DOHH2 (cell line): ENCODE measurements around the gene CASP8.

ENCODE experiments used
- H3F3A ChIP-seq: fragments of 200-600 bp; sonication (generic), shearing (Covaris generic); 2 replicates; pipeline ENCODE4 v1.6.0; 2016; ENCODE audit warnings: antibody characterized with exemption, mild to moderate bottlenecking; ENCODE audit not compliant: control insufficient read depth, insufficient read depth
- H3K27ac ChIP-seq: fragments of 200-600 bp; sonication (generic); 2 replicates; pipeline ENCODE4 v1.5.1; 2014; ENCODE audit warnings: low read depth, mild to moderate bottlenecking, low read length, moderate library complexity
- H3K27me3 ChIP-seq: fragments of 200-600 bp; sonication (generic); 2 replicates; pipeline ENCODE4 v1.6.1; 2014; ENCODE audit warnings: mild to moderate bottlenecking, low read length, mixed read lengths; ENCODE audit not compliant: control insufficient read depth
- H3K36me3 ChIP-seq: fragments of 200-600 bp; sonication (generic); 2 replicates; pipeline ENCODE4 v1.6.1; 2014; ENCODE audit warnings: mild to moderate bottlenecking, low read length, moderate library complexity, mixed read lengths; ENCODE audit not compliant: control insufficient read depth
- H3K4me1 ChIP-seq: fragments of 200-600 bp; sonication (generic); 2 replicates; pipeline ENCODE4 v1.6.1; 2014; ENCODE audit warnings: mild to moderate bottlenecking, low read length, mixed read lengths; ENCODE audit not compliant: control insufficient read depth
- H3K4me2 ChIP-seq: fragments of 200-600 bp; sonication (generic); 2 replicates; pipeline ENCODE4 v1.6.0; 2014; ENCODE audit warnings: mild to moderate bottlenecking, low read length, moderate library complexity
- H3K4me3 ChIP-seq: fragments of 200-600 bp; sonication (generic); 2 replicates; pipeline ENCODE4 v1.5.1; 2014; ENCODE audit warnings: mild to moderate bottlenecking, low read length, mixed read lengths
- H3K79me2 ChIP-seq: fragments of 200-600 bp; sonication (generic); 2 replicates; pipeline ENCODE4 v1.6.1; 2014; ENCODE audit warnings: mild to moderate bottlenecking, low read length, mixed read lengths; ENCODE audit not compliant: control insufficient read depth
- H3K9me2 ChIP-seq: fragments of 200-600 bp; sonication (generic); replicated peaks from 2 replicates; pipeline ENCODE4 v1.6.1; 2014; ENCODE audit warnings: mild to moderate bottlenecking, low read length, mixed read lengths; ENCODE audit not compliant: control insufficient read depth
- H3K9me3 ChIP-seq: fragments of 200-600 bp; sonication (generic); 2 replicates; pipeline ENCODE4 v1.6.1; 2014; ENCODE audit warnings: antibody characterized with exemption, low read length, mixed read lengths; ENCODE audit not compliant: control insufficient read depth, insufficient read depth
- H4K20me1 ChIP-seq: fragments of 200-600 bp; sonication (generic); 2 replicates; pipeline ENCODE4 v1.6.0; 2014; ENCODE audit warnings: low read depth, mild to moderate bottlenecking, antibody characterized with exemption, low read length, moderate library complexity; ENCODE audit not compliant: control insufficient read depth, insufficient read depth
- EZH2phosphoT487 ChIP-seq: fragments of 200-600 bp; sonication (generic); IDR thresholded peaks from 2 replicates; pipeline ENCODE4 v1.6.1; 2017; ENCODE audit warnings: borderline replicate concordance, mild to moderate bottlenecking, antibody characterized with exemption, low read length, moderate library complexity, mixed read lengths
- TF ChIP-seq, protein P1 (sequence below): fragments of 200-600 bp; sonication (generic); IDR thresholded peaks from one replicate; pipeline ENCODE4 v1.5.1; 2014; ENCODE audit warnings: antibody characterized with exemption, mild to moderate bottlenecking, low read depth, low read length; ENCODE audit not compliant: poor library complexity, severe bottlenecking

Gene CASP8

DNA sequence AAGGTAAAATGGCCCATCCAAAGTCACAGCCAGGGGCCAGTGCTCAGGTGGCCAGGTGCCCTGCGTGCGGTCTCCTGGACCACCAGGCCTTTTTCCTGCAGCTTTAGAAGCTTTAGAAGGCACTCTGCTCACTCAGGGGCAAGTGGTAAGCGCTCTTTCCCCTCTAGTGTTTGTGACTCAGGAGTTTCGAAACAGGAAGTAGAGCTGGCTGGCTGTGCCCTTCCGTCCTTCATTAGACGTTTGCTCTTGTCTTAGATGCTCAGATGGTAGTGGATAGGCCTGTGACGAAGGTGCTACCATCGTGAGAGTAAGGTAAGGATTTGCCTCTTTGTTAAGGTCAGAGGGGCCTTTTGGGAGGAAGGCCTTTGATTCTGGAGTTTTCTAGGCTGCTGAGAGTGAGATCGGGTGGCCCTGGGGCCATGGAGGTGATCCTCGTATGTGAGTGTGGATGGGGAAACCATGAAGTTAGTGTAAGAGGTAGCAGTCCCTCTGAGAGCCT lies at the start of gene CASP8:
CASP8 (plus strand) TSS at position 235 of the 499 bp plus-strand sequence. CDS start 5,951 bp downstream, outside the sequence.
- peak within 1 kb of the TSS; percentile 90 for H3K27ac ChIP-seq
- peaks cover 52% of the 10 kb centered on the region for H3K4me1 ChIP-seq
- H3F3A ChIP-seq = peaks cover 22% of the 10 kb centered on the region
- TF ChIP-seq, protein P1, sequence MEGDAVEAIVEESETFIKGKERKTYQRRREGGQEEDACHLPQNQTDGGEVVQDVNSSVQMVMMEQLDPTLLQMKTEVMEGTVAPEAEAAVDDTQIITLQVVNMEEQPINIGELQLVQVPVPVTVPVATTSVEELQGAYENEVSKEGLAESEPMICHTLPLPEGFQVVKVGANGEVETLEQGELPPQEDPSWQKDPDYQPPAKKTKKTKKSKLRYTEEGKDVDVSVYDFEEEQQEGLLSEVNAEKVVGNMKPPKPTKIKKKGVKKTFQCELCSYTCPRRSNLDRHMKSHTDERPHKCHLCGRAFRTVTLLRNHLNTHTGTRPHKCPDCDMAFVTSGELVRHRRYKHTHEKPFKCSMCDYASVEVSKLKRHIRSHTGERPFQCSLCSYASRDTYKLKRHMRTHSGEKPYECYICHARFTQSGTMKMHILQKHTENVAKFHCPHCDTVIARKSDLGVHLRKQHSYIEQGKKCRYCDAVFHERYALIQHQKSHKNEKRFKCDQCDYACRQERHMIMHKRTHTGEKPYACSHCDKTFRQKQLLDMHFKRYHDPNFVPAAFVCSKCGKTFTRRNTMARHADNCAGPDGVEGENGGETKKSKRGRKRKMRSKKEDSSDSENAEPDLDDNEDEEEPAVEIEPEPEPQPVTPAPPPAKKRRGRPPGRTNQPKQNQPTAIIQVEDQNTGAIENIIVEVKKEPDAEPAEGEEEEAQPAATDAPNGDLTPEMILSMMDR = no peak
- TF ChIP-seq EZH2phosphoT487 = no peak
- no peaks in the 10 kb centered on the region for H3K9me2 ChIP-seq
- peak within 1 kb of the TSS; percentile 88 for H3K4me3 ChIP-seq
- H3K36me3 ChIP-seq = peaks cover 4% of the 10 kb centered on the region; the same call in 1 of the 2 replicates
- H3K79me2 ChIP-seq = peaks cover 58% of the 10 kb centered on the region
- peaks cover 3% of the 10 kb centered on the region for H4K20me1 ChIP-seq
- no peaks in the 10 kb centered on the region for H3K9me3 ChIP-seq
- peak within 1 kb of the TSS; percentile 93 for H3K4me2 ChIP-seq
- no peaks in the 10 kb centered on the region for H3K27me3 ChIP-seq

DNA sequence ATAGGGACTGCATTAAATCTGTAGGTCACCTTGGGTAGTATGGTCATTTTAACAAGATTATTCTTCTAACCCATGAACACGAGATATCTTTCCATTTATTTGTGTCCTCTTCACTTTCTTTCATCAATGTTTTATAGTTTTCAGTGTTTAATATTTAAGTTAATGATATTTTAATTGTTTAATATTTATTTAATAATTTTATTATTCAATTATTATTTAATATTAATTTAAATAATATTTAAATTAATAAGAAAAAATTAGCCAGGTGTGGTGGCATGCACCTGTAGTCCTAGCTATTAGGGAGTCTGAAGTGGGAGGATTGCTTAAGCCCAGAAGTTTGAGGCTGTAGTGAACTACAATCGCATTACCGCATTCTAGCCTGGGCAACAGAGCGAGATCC lies 44.4 kb upstream of the CASP8 start:
- no peaks in the 10 kb centered on the region for H3K9me3 ChIP-seq
- TF ChIP-seq EZH2phosphoT487 = no peak
- TF ChIP-seq, protein P1 = no peak
- no peaks in the 10 kb centered on the region for H3K36me3 ChIP-seq
- H3K27ac ChIP-seq = no peak overlapping the region
- H3K4me3 ChIP-seq = no peak overlapping the region
- no peaks in the 10 kb centered on the region for H3F3A ChIP-seq
- H3K4me2 ChIP-seq = no peak overlapping the region
- H3K27me3 ChIP-seq = peaks cover 45% of the 10 kb centered on the region
- H3K79me2 ChIP-seq = no peaks in the 10 kb centered on the region
- H4K20me1 ChIP-seq = no peaks in the 10 kb centered on the region
- H3K4me1 ChIP-seq = no peaks in the 10 kb centered on the region
- no peaks in the 10 kb centered on the region for H3K9me2 ChIP-seq

DNA sequence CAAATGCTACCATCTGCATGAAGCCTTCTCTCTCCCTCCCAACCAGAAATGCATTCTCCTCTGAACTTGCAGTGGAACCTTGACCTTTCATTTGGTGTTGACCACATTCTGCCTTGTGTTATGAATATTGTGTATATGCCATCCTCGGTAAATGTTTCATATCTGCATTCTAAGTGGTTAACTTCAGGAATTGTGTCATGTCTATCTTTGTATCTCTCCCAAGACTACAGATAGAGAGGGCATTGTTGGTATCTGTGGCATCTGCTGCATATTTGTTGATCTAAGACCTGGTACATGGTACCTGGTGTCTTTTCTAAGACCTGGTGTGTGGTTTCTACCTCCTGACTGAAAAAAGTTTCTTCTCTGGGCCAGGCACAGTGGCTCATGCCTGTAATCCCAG lies 43.4 kb upstream of the CASP8 start:
- no peak for TF ChIP-seq EZH2phosphoT487
- TF ChIP-seq, protein P1 = no peak
- H3K4me1 ChIP-seq = no peaks in the 10 kb centered on the region

More for the DNA sequence above, 43.4 kb upstream of the CASP8 start:
- Histone ChIP-seq H3K27me3 (peaks cover 39% of the 10 kb centered on the region), H3K27ac (no peak overlapping the region), H4K20me1 (no peaks in the 10 kb centered on the region), H3F3A (no peaks in the 10 kb centered on the region), H3K9me3 (no peaks in the 10 kb centered on the region), H3K9me2 (no peaks in the 10 kb centered on the region), H3K4me3 (no peak overlapping the region), H3K4me2 (no peak overlapping the region), H3K36me3 (no peaks in the 10 kb centered on the region), H3K79me2 (no peaks in the 10 kb centered on the region)
